ENCODE data around the gene HMMR. TPM values are rescaled to one million over a fixed set of nuclear protein-coding genes. Genes with fewer than 3 reads are reported as not detected.
A peak's percentile ranks its signal among the peaks of the same experiment; 100 is the strongest.

The HMMR gene
- polyA plus RNA-seq, 1 donor from 2014 or later, result 3.5 TPM

GRCh38 chr5:163434401-163434866 lies 26.0 kb upstream of the HMMR start:
- H4K20me1 ChIP-seq (ENCODE audit: insufficient read depth), result no peaks in the 10 kb centered on the region
- H3K27ac ChIP-seq (ENCODE audit: low read length), result no peak overlapping the region
- H3K27me3 ChIP-seq (ENCODE audit: insufficient read depth, low read depth, low read length), result no peaks in the 10 kb centered on the region
- H3K36me3 ChIP-seq (ENCODE audit: insufficient read depth, low read length), result no peaks in the 10 kb centered on the region
- no peak overlapping the region for H3K4me3 ChIP-seq (ENCODE audit: low read length)
- no peaks in the 10 kb centered on the region for H3F3A ChIP-seq (ENCODE audit: insufficient read depth, low read length, poor library complexity, severe bottlenecking)
- H3K9me2 ChIP-seq (ENCODE audit: insufficient read depth, low read length), result no peaks in the 10 kb centered on the region
- H3K79me2 ChIP-seq (replicated peaks; ENCODE audit: insufficient read depth, low read length), result peaks cover 21% of the 10 kb centered on the region
- TF ChIP-seq CTCF (IDR thresholded peaks at IDR 0.05; ENCODE audit: poor library complexity, severe bottlenecking), result no peak
- TF ChIP-seq SMC3 (conservative IDR thresholded peaks at IDR 0.05; ENCODE audit: poor library complexity), result no peak
- TF ChIP-seq RAD21 (conservative IDR thresholded peaks at IDR 0.05), result no peak
- TF ChIP-seq REST (IDR thresholded peaks at IDR 0.05; ENCODE audit: borderline replicate concordance), result no peak
- no peak for TF ChIP-seq EP300 (conservative IDR thresholded peaks at IDR 0.05; ENCODE audit: poor library complexity, severe bottlenecking)
- no peak for TF ChIP-seq TAF1 (IDR thresholded peaks at IDR 0.05; ENCODE audit: low read depth)
- no peak for TF ChIP-seq POLR2AphosphoS5 (IDR thresholded peaks at IDR 0.05)
- TF ChIP-seq EZH2 (IDR thresholded peaks at IDR 0.05; ENCODE audit: borderline replicate concordance, insufficient read depth, low read length, poor library complexity, severe bottlenecking), result no peak
- no peak for TF ChIP-seq MXI1 (conservative IDR thresholded peaks at IDR 0.05; ENCODE audit: poor library complexity, severe bottlenecking)
- H3K4me2 ChIP-seq (ENCODE audit: low read length), result no peak overlapping the region
- no peaks in the 10 kb centered on the region for H3K9me3 ChIP-seq (ENCODE audit: low read length)
- no peak overlapping the region for H2AFZ ChIP-seq (ENCODE audit: low read depth, low read length)
- H3K9ac ChIP-seq (ENCODE audit: low read length), result no peak overlapping the region

GRCh38 chr5:163436515-163436914 lies 23.9 kb upstream of the HMMR start:
- Histone ChIP-seq H3K9ac (ENCODE audit: low read length) (no peak overlapping the region), H3K79me2 (replicated peaks; ENCODE audit: insufficient read depth, low read length) (peaks cover 37% of the 10 kb centered on the region), H3K36me3 (ENCODE audit: insufficient read depth, low read length) (no peaks in the 10 kb centered on the region), H3K27me3 (ENCODE audit: insufficient read depth, low read depth, low read length) (no peaks in the 10 kb centered on the region), H3K4me3 (ENCODE audit: low read length) (peak overlapping the region; percentile 86), H3K27ac (ENCODE audit: low read length) (no peak overlapping the region), H3K9me3 (ENCODE audit: low read length) (no peaks in the 10 kb centered on the region), H4K20me1 (ENCODE audit: insufficient read depth) (no peaks in the 10 kb centered on the region), H2AFZ (ENCODE audit: low read depth, low read length) (no peak overlapping the region), H3K9me2 (ENCODE audit: insufficient read depth, low read length) (no peaks in the 10 kb centered on the region), H3K4me2 (ENCODE audit: low read length) (peak overlapping the region; percentile 28), H3F3A (ENCODE audit: insufficient read depth, low read length, poor library complexity, severe bottlenecking) (no peaks in the 10 kb centered on the region)
- TF ChIP-seq SMC3 (conservative IDR thresholded peaks at IDR 0.05; ENCODE audit: poor library complexity), result no peak
- no peak for TF ChIP-seq TAF1 (IDR thresholded peaks at IDR 0.05; ENCODE audit: low read depth)
- TF ChIP-seq MXI1 (conservative IDR thresholded peaks at IDR 0.05; ENCODE audit: poor library complexity, severe bottlenecking), result no peak
- no peak for TF ChIP-seq CTCF (IDR thresholded peaks at IDR 0.05; ENCODE audit: poor library complexity, severe bottlenecking)
- TF ChIP-seq RAD21 (conservative IDR thresholded peaks at IDR 0.05), result no peak
- no peak for TF ChIP-seq EP300 (conservative IDR thresholded peaks at IDR 0.05; ENCODE audit: poor library complexity, severe bottlenecking)
- no peak for TF ChIP-seq REST (IDR thresholded peaks at IDR 0.05; ENCODE audit: borderline replicate concordance)
- TF ChIP-seq EZH2 (IDR thresholded peaks at IDR 0.05; ENCODE audit: borderline replicate concordance, insufficient read depth, low read length, poor library complexity, severe bottlenecking), result no peak
- no peak for TF ChIP-seq POLR2AphosphoS5 (IDR thresholded peaks at IDR 0.05)
